GDM1 (cell line): ENCODE measurements around the gene CSE1L.
A peak's percentile ranks its signal among the peaks of the same experiment; 100 is the strongest.
"Not testable (repeated sequence)": the region's sequence is repeated elsewhere in the genome, so short reads cannot be mapped to it uniquely, and the experiment has no call there.

Experiments
- DNase-seq: peaks from one replicate; lab custom pipeline; 2025; lab: John Stamatoyannopoulos, UW

Gene CSE1L

GRCh38 chr20:49132995-49133478, 86.9 kb downstream of the CSE1L start:
- peak; percentile 5 for DNase-seq

DNA sequence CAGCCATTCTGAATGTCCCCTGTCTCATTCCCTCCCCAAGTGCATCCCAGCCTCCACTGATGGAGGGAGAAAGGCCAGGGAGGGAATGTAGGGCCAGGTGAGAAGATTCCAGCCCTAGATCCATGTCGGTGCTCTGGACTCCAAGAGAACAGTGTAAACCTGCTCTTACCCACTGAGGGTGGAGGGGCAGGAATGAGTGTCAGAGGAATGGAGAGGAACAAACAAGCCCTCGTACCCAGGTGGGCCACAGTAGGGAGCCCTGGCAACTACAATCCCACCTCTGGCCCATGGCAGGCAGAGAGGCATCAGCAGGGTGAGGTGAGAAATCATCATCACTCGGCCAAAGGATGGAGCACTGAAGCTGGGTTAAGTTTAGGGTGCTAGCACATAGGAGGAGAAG, 87.5 kb downstream of the CSE1L start:
- DNase-seq: no peak

DNA sequence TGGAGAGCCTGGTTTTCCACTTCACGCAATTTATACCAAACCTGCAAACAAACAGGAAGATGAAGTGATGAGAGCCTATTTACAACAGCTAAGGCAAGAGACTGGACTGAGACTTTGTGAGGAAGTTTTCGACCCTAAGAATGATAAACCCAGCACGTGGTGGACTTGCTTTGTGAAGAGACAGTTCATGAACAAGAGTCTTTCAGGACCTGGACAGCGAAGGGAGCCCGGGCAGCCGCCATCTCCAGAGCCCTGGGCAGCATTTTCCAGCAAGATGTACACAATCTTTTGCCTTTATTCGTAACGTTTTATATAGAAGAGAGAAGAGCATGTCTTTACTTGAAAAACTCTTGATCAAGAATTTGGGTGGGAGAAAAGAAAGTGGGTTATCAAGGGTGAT, 88.7 kb downstream of the CSE1L start:
- DNase-seq: not testable (repeated sequence)

GRCh38 chr20:49136817-49137571, 90.9 kb downstream of the CSE1L start:
- no peak for DNase-seq

GRCh38 chr20:49138431-49138830, 92.3 kb downstream of the CSE1L start:
- no peak for DNase-seq

DNA sequence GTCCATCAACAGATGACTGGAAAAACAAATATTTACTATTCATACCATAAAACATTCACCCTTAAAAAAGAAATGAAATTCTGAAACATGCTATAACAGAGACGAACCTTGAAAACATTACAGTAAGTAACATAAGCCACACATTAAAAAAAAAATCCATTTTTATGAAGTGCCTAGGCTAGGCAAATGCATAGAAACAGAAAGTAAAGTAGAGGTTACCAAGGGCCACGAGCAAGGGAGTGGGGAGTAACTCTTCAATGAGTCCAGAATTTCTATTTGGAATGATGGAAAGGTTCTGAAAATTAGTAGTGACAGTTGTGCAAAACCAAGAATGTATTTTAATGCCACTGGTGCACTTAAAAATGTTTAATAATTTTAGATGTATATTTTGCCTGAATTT, 94.3 kb downstream of the CSE1L start:
- DNase-seq: no peak

DNA sequence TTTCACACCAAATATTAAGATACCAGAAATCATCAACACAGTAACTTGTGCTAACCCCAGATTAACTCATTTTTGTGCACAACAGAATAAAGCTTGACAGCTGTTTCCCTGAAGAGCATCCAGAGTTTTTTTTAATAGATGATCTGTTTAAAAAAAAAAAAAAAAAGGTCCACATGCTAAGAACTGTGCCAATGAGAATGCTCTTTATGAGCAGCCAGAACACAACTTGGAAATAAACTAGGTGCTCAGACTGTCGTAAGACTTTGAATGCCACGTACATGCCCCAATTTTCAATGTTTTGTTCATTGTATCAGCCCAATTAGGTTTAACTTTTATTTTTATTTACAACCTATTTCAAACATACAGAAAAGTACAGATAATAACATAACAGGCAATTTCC, 94.7 kb downstream of the CSE1L start:
- DNase-seq: no peak
